ENCODE measurements around the gene D2HGDH. TPM values are rescaled to one million over a fixed set of nuclear protein-coding genes. Genes with fewer than 3 reads are reported as not detected.

The D2HGDH gene
- total and polyA plus RNA-seq, 2 experiments from 2014 or later = 3.7 to 17.3 TPM

DNA sequence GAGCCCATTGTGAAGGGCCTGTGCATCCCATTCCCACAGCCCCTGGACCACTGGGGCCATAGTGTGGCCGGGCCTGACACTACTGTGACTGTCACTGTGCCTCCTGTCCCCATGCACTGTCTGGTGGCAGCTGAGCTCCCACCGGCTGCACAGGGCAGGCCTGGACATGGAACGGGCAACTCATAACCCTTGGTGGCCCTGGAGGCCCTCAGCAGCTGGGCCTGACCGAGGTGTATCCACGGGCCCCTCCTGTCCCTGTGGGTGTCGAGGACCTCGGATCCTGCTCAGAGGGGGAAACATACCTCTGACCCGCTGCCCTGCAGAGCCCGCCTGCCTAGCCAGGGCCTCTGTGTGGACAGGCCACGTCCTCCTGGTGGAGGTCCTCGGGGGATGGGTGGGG, 34.4 kb downstream of the D2HGDH start:
- no peaks in the 10 kb centered on the region; the same call in 2 of the 3 replicates for H3K9me3 Mint-ChIP-seq
- no peak overlapping the region for H3K27ac Mint-ChIP-seq
- Histone ChIP-seq H3K9me2 (ENCODE audit: insufficient read depth) (no peaks in the 10 kb centered on the region), H2AFZ (no peak overlapping the region), H3K4me2 (no peak overlapping the region), H3F3A (replicated peaks; ENCODE audit: low read depth) (no peaks in the 10 kb centered on the region), H4K20me1 (replicated peaks; ENCODE audit: insufficient read depth) (no peaks in the 10 kb centered on the region), H3K4me1 (ENCODE audit: insufficient read depth) (no peaks in the 10 kb centered on the region), H3K27ac (ENCODE audit: low read depth) (no peak overlapping the region), H3K36me3 (ENCODE audit: insufficient read depth) (no peaks in the 10 kb centered on the region), H3K4me3 (no peak overlapping the region), H3K27me3 (ENCODE audit: insufficient read depth) (no peaks in the 10 kb centered on the region), H3K79me2 (replicated peaks; ENCODE audit: insufficient read depth) (no peaks in the 10 kb centered on the region)
- H3K27me3 Mint-ChIP-seq (ENCODE audit: insufficient read depth, low read depth, poor library complexity) = peaks cover 6% of the 10 kb centered on the region
- no peak for DNase-seq (ENCODE audit: low spot score)
- TF ChIP-seq NANOG (IDR thresholded peaks at IDR 0.05; ENCODE audit: borderline replicate concordance) = no peak
- no peak for TF ChIP-seq REST (IDR thresholded peaks at IDR 0.05; ENCODE audit: unreplicated experiment)
- TF ChIP-seq, protein P1, sequence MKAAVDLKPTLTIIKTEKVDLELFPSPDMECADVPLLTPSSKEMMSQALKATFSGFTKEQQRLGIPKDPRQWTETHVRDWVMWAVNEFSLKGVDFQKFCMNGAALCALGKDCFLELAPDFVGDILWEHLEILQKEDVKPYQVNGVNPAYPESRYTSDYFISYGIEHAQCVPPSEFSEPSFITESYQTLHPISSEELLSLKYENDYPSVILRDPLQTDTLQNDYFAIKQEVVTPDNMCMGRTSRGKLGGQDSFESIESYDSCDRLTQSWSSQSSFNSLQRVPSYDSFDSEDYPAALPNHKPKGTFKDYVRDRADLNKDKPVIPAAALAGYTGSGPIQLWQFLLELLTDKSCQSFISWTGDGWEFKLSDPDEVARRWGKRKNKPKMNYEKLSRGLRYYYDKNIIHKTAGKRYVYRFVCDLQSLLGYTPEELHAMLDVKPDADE (IDR thresholded peaks at IDR 0.05) = no peak
- TF ChIP-seq CREB1 (CRISPR knock-in tag; IDR thresholded peaks at IDR 0.05; ENCODE audit: low read depth) = no peak
- TF ChIP-seq ZNF114 (CRISPR knock-in tag; IDR thresholded peaks at IDR 0.05) = no peak
- peaks cover 17% of the 10 kb centered on the region for H3K4me1 Mint-ChIP-seq
- no peak for ATAC-seq
- no peaks in the 10 kb centered on the region for H3K36me3 Mint-ChIP-seq (ENCODE audit: low read depth)
- H3K4me3 Mint-ChIP-seq = no peak overlapping the region

DNA sequence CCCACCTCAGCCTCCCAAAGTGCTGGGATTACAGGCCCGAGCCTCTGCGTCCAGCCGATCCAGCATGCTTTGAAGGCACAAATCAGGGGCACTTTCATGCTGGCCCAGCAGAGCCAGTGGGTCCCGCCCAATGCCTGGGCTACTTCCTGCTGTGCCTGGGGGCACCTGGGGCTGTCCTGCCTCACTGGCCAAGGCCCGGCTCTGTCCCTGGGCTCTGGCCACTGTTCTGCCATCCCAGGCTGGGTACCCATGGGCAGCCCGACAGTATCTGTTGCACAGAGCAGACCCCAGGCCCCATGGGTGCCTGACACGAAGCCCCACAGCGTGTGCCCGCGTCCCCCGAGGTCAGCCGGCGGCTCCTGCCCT, 35.4 kb downstream of the D2HGDH start:
- Mint-ChIP-seq H3K27me3 (ENCODE audit: insufficient read depth, low read depth, poor library complexity) (peaks cover 6% of the 10 kb centered on the region), H3K4me3 (no peak overlapping the region), H3K36me3 (ENCODE audit: low read depth) (no peaks in the 10 kb centered on the region), H3K27ac (no peak overlapping the region), H3K9me3 (no peaks in the 10 kb centered on the region; the same call in 2 of the 3 replicates), H3K4me1 (peaks cover 11% of the 10 kb centered on the region)
- ATAC-seq (no peak), DNase-seq (ENCODE audit: low spot score) (no peak)
- H3K36me3 ChIP-seq (ENCODE audit: insufficient read depth) = no peaks in the 10 kb centered on the region
- H3K4me3 ChIP-seq = no peak overlapping the region
- no peaks in the 10 kb centered on the region for H3K27me3 ChIP-seq (ENCODE audit: insufficient read depth)
- no peaks in the 10 kb centered on the region for H4K20me1 ChIP-seq (replicated peaks; ENCODE audit: insufficient read depth)
- no peaks in the 10 kb centered on the region for H3F3A ChIP-seq (replicated peaks; ENCODE audit: low read depth)
- no peaks in the 10 kb centered on the region for H3K4me1 ChIP-seq (ENCODE audit: insufficient read depth)
- TF ChIP-seq POLR2AphosphoS5 (IDR thresholded peaks at IDR 0.05; ENCODE audit: low read depth) (no peak), STAT1 (IDR thresholded peaks at IDR 0.05; ENCODE audit: unreplicated experiment) (no peak), CREB1 (CRISPR knock-in tag; IDR thresholded peaks at IDR 0.05; ENCODE audit: low read depth) (no peak), REST (IDR thresholded peaks at IDR 0.05; ENCODE audit: unreplicated experiment) (no peak), ZNF331 (CRISPR knock-in tag; IDR thresholded peaks at IDR 0.05; ENCODE audit: low read depth) (no peak), NANOG (IDR thresholded peaks at IDR 0.05; ENCODE audit: borderline replicate concordance) (no peak), EZH2 (IDR thresholded peaks at IDR 0.05; ENCODE audit: low read depth, unreplicated experiment) (no peak), ZNF114 (CRISPR knock-in tag; IDR thresholded peaks at IDR 0.05) (no peak), EZH2phosphoT487 (IDR thresholded peaks at IDR 0.05; ENCODE audit: unreplicated experiment) (no peak), JUNB (IDR thresholded peaks at IDR 0.05; ENCODE audit: unreplicated experiment) (no peak)
- TF ChIP-seq, protein P2, sequence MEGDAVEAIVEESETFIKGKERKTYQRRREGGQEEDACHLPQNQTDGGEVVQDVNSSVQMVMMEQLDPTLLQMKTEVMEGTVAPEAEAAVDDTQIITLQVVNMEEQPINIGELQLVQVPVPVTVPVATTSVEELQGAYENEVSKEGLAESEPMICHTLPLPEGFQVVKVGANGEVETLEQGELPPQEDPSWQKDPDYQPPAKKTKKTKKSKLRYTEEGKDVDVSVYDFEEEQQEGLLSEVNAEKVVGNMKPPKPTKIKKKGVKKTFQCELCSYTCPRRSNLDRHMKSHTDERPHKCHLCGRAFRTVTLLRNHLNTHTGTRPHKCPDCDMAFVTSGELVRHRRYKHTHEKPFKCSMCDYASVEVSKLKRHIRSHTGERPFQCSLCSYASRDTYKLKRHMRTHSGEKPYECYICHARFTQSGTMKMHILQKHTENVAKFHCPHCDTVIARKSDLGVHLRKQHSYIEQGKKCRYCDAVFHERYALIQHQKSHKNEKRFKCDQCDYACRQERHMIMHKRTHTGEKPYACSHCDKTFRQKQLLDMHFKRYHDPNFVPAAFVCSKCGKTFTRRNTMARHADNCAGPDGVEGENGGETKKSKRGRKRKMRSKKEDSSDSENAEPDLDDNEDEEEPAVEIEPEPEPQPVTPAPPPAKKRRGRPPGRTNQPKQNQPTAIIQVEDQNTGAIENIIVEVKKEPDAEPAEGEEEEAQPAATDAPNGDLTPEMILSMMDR (conservative IDR thresholded peaks at IDR 0.05; ENCODE audit: low read depth in 2 of 2) = no peak
- TF ChIP-seq, protein P1 (IDR thresholded peaks at IDR 0.05) = no peak
- no peak overlapping the region for H3K27ac ChIP-seq (ENCODE audit: low read depth)
- no peaks in the 10 kb centered on the region for H3K9me2 ChIP-seq (ENCODE audit: insufficient read depth)
- no peak overlapping the region for H2AFZ ChIP-seq
- no peaks in the 10 kb centered on the region for H3K79me2 ChIP-seq (replicated peaks; ENCODE audit: insufficient read depth)
- no peak overlapping the region for H3K4me2 ChIP-seq
